Type B pancreatic cell (in vitro differentiated cells): Measurements from ENCODE around the gene SEC14L1. TPM values are rescaled to one million over a fixed set of nuclear protein-coding genes. Genes with fewer than 3 reads are reported as not detected.

Source experiments
- DNase-seq: peaks from one replicate; pipeline ENCODE4 v3.0.0; 2021; ENCODE audit warnings: mixed read lengths; ENCODE audit not compliant: unreplicated experiment; ENCODE audit errors: extremely low spot score
- H3K27ac Mint-ChIP-seq: 2 replicates; pipeline ENCODE4 v1.8.0; 2021; ENCODE audit warnings: mild to moderate bottlenecking, mixed read lengths
- H3K27me3 Mint-ChIP-seq: 2 replicates; pipeline ENCODE4 v1.8.0; 2021; ENCODE audit warnings: mixed read lengths
- H3K36me3 Mint-ChIP-seq: 2 replicates; pipeline ENCODE4 v1.8.0; 2021; ENCODE audit warnings: mixed read lengths
- H3K4me1 Mint-ChIP-seq: one replicate; pipeline ENCODE4 v1.8.0; 2021; ENCODE audit warnings: mixed read lengths; ENCODE audit not compliant: unreplicated experiment
- H3K4me3 Mint-ChIP-seq: 2 replicates; pipeline ENCODE4 v1.8.0; 2021; ENCODE audit warnings: mild to moderate bottlenecking, mixed read lengths
- H3K9me3 Mint-ChIP-seq: 2 replicates; pipeline ENCODE4 v1.8.0; 2021; ENCODE audit warnings: mixed read lengths
- CTCF ChIP-seq: fragments of 200-600 bp; sonication (generic); conservative IDR thresholded peaks from 2 replicates; pipeline ENCODE4 v1.5.0; 2021; ENCODE audit warnings: antibody characterized with exemption, mild to moderate bottlenecking
- total RNA-seq: library from RNA; stranded (reverse); gene quantifications from 2 replicates; pipeline ENCODE4 v1.2.1, GENCODE V29; 2021; ENCODE audit warnings: low replicate concordance

The SEC14L1 gene
- total RNA-seq, 1 donor from 2014 or later, result 74.9 TPM

GRCh38 chr17:77182205-77183172, 41.7 kb downstream of the SEC14L1 start:
- H3K4me1 Mint-ChIP-seq, result peaks cover 17% of the 10 kb centered on the region
- DNase-seq, result no peak

GRCh38 chr17:77184474-77184873, 43.7 kb downstream of the SEC14L1 start:
- H3K27me3 Mint-ChIP-seq, result no peaks in the 10 kb centered on the region
- DNase-seq, result no peak
- H3K36me3 Mint-ChIP-seq, result peaks cover 14% of the 10 kb centered on the region
- no peak for TF ChIP-seq CTCF
- H3K27ac Mint-ChIP-seq, result no peak overlapping the region
- H3K4me1 Mint-ChIP-seq, result peaks cover 12% of the 10 kb centered on the region
- no peak overlapping the region for H3K4me3 Mint-ChIP-seq
- no peaks in the 10 kb centered on the region for H3K9me3 Mint-ChIP-seq

More at GRCh38 chr17:77182205-77183172, 41.7 kb downstream of the SEC14L1 start:
- Mint-ChIP-seq H3K36me3 (peaks cover 8% of the 10 kb centered on the region), H3K4me3 (no peak overlapping the region), H3K27ac (peak overlapping the region; percentile 42), H3K27me3 (no peaks in the 10 kb centered on the region), H3K9me3 (no peaks in the 10 kb centered on the region)
- TF ChIP-seq CTCF, result no peak

GRCh38 chr17:77185137-77185536, 44.4 kb downstream of the SEC14L1 start:
- Mint-ChIP-seq H3K36me3 (peaks cover 14% of the 10 kb centered on the region), H3K9me3 (no peaks in the 10 kb centered on the region)

GRCh38 chr17:77186141-77186604, 45.4 kb downstream of the SEC14L1 start:
- H3K4me3 Mint-ChIP-seq, result no peak overlapping the region

More at GRCh38 chr17:77185137-77185536, 44.4 kb downstream of the SEC14L1 start:
- no peak for TF ChIP-seq CTCF
- Mint-ChIP-seq H3K27me3 (no peaks in the 10 kb centered on the region), H3K4me1 (peaks cover 12% of the 10 kb centered on the region), H3K4me3 (no peak overlapping the region), H3K27ac (no peak overlapping the region)
- DNase-seq, result no peak

More at GRCh38 chr17:77186141-77186604, 45.4 kb downstream of the SEC14L1 start:
- Mint-ChIP-seq H3K4me1 (peaks cover 12% of the 10 kb centered on the region), H3K36me3 (peaks cover 17% of the 10 kb centered on the region), H3K27me3 (no peaks in the 10 kb centered on the region), H3K27ac (no peak overlapping the region), H3K9me3 (no peaks in the 10 kb centered on the region)
- TF ChIP-seq CTCF, result no peak
- DNase-seq, result no peak
